ENCODE results near the gene EBLN1. TPM values are rescaled to one million over a fixed set of nuclear protein-coding genes. Genes with fewer than 3 reads are reported as not detected.

EBLN1 gene
- not detected in 2 replicates for total RNA-seq (2022)
- Bru-seq, nascent RNA = not detected
- BruChase-seq, experiment 1, labeled RNA remaining after a 6-hour chase = not detected
- BruChase-seq, experiment 2, labeled RNA remaining after a 2-hour chase = not detected
- long read RNA-seq = 0 reads

- Mint-ChIP-seq H3K27ac (ENCODE audit: low read depth, unreplicated experiment) (no peak within 1 kb of the TSS), H3K4me1 (ENCODE audit: insufficient read depth, unreplicated experiment) (no peaks in the 10 kb centered on the region), H3K36me3 (ENCODE audit: insufficient read depth, unreplicated experiment) (no peaks in the 10 kb centered on the region), H3K27me3 (ENCODE audit: insufficient read depth, unreplicated experiment) (no peaks in the 10 kb centered on the region), H3K4me3 (ENCODE audit: unreplicated experiment) (no peak within 1 kb of the TSS), H3K9me3 (ENCODE audit: unreplicated experiment) (no peaks in the 10 kb centered on the region)
- CTCF ChIA-PET = interaction anchor here (0.6 to 1.3 kb wide), 2 partner anchors 208 to 478 kb away, joined by 3 to 4 read pairs; no protein-coding TSS in a partner anchor
- intact Hi-C loops (cut with micrococcal nuclease) = no loop called here
- TF ChIP-seq, protein P1, sequence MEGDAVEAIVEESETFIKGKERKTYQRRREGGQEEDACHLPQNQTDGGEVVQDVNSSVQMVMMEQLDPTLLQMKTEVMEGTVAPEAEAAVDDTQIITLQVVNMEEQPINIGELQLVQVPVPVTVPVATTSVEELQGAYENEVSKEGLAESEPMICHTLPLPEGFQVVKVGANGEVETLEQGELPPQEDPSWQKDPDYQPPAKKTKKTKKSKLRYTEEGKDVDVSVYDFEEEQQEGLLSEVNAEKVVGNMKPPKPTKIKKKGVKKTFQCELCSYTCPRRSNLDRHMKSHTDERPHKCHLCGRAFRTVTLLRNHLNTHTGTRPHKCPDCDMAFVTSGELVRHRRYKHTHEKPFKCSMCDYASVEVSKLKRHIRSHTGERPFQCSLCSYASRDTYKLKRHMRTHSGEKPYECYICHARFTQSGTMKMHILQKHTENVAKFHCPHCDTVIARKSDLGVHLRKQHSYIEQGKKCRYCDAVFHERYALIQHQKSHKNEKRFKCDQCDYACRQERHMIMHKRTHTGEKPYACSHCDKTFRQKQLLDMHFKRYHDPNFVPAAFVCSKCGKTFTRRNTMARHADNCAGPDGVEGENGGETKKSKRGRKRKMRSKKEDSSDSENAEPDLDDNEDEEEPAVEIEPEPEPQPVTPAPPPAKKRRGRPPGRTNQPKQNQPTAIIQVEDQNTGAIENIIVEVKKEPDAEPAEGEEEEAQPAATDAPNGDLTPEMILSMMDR (IDR thresholded peaks at IDR 0.05; ENCODE audit: unreplicated experiment) = no peak
- POLR2A ChIA-PET = no interaction called here
- no peak for DNase-seq (ENCODE audit: unreplicated experiment)
- no TSS peak for BruUV-seq (replicated peaks)
Observed at GRCh38 chr10:22217842-22218241, at the start of gene EBLN1. EBLN1 (minus strand) TSS chr10:22218015; CDS start chr10:22209983, 8,032 bp downstream.

DNA sequence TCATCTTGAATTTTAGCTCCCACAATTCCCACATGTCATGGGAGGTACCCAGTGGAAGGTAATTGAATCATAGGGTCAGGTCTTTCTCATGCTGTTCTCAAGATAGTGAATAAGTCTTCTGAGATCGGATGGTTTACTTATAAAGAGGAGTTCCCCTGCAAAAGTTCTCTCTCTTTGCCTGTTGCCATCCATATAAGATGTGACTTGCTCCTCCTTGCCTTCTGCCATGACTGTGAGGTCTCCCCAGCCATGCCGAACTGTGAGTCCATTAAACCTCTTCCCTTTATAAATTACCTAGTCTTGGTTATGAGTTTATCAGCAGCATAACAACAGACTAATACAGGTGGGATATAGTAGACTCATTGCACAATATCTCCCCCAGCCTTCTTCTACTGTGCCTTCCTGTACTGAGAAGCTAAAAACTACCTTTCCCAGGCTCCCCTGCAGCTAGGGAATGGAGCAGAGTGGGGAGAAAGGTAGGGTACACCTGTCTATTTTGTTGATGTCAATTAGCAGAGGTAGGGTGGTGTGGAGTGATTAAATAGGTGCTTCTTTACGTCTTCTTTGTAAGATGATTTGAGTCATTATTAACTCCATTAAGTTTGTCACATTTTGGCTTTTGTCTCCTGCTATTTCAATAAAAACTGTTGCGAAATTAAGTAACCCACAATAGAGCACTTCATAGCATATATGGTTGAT lies 48.2 kb upstream of the EBLN1 start:
- Mint-ChIP-seq H3K27ac (ENCODE audit: low read depth, unreplicated experiment) (no peak overlapping the region), H3K4me1 (ENCODE audit: insufficient read depth, unreplicated experiment) (no peaks in the 10 kb centered on the region), H3K27me3 (ENCODE audit: insufficient read depth, unreplicated experiment) (no peaks in the 10 kb centered on the region), H3K36me3 (ENCODE audit: insufficient read depth, unreplicated experiment) (no peaks in the 10 kb centered on the region), H3K9me3 (ENCODE audit: unreplicated experiment) (no peaks in the 10 kb centered on the region), H3K4me3 (ENCODE audit: unreplicated experiment) (no peak overlapping the region)
- CTCF ChIA-PET = no interaction called here
- intact Hi-C loops (cut with micrococcal nuclease) = no loop called here
- TF ChIP-seq, protein P1 (IDR thresholded peaks at IDR 0.05; ENCODE audit: unreplicated experiment) = no peak
- DNase-seq (ENCODE audit: unreplicated experiment) = no peak
- no TSS peak for BruUV-seq (replicated peaks)
- POLR2A ChIA-PET = no interaction called here

GRCh38 chr10:22263106-22263505 lies 45.3 kb upstream of the EBLN1 start:
- no TSS peak for BruUV-seq (replicated peaks)
- H3K36me3 Mint-ChIP-seq (ENCODE audit: insufficient read depth, unreplicated experiment) = no peaks in the 10 kb centered on the region
- CTCF ChIA-PET = no interaction called here
- no peak overlapping the region for H3K27ac Mint-ChIP-seq (ENCODE audit: low read depth, unreplicated experiment)
- TF ChIP-seq, protein P1 (IDR thresholded peaks at IDR 0.05; ENCODE audit: unreplicated experiment) = no peak
- no peaks in the 10 kb centered on the region for H3K9me3 Mint-ChIP-seq (ENCODE audit: unreplicated experiment)
- H3K4me1 Mint-ChIP-seq (ENCODE audit: insufficient read depth, unreplicated experiment) = no peaks in the 10 kb centered on the region
- H3K4me3 Mint-ChIP-seq (ENCODE audit: unreplicated experiment) = no peak overlapping the region
- H3K27me3 Mint-ChIP-seq (ENCODE audit: insufficient read depth, unreplicated experiment) = no peaks in the 10 kb centered on the region
- POLR2A ChIA-PET = no interaction called here
- intact Hi-C loops (cut with micrococcal nuclease) = no loop called here
- no peak for DNase-seq (ENCODE audit: unreplicated experiment)

- Mint-ChIP-seq H3K4me3 (ENCODE audit: unreplicated experiment) (no peak overlapping the region), H3K4me1 (ENCODE audit: insufficient read depth, unreplicated experiment) (no peaks in the 10 kb centered on the region), H3K9me3 (ENCODE audit: unreplicated experiment) (no peaks in the 10 kb centered on the region), H3K27me3 (ENCODE audit: insufficient read depth, unreplicated experiment) (no peaks in the 10 kb centered on the region), H3K27ac (ENCODE audit: low read depth, unreplicated experiment) (no peak overlapping the region), H3K36me3 (ENCODE audit: insufficient read depth, unreplicated experiment) (no peaks in the 10 kb centered on the region)
- TF ChIP-seq, protein P1 (IDR thresholded peaks at IDR 0.05; ENCODE audit: unreplicated experiment) = no peak
- BruUV-seq (replicated peaks) = no TSS peak
- intact Hi-C loops (cut with micrococcal nuclease) = loop anchor here (5.0 kb wide), 1 partner anchor 728 kb away; no protein-coding TSS in a partner anchor
- ChIA-PET POLR2A (interaction anchor here (0.6 kb wide), 1 partner anchor 30 kb away, joined by 3 read pairs; no protein-coding TSS in a partner anchor), CTCF (interaction anchor here (0.5 to 0.6 kb wide), 3 partner anchors 81 to 808 kb away, joined by 3 to 4 read pairs (median 3); no protein-coding TSS in a partner anchor)
- no peak for DNase-seq (ENCODE audit: unreplicated experiment)
Observed at GRCh38 chr10:22259280-22259679, 41.5 kb upstream of the EBLN1 start.
